Left ventricle myocardium inferior (tissue), 1 donor: ENCODE measurements around the gene INTS2. TPM values are rescaled to one million over a fixed set of nuclear protein-coding genes. Genes with fewer than 3 reads are reported as not detected.

Experiments
- DNase-seq: peaks from one replicate; pipeline ENCODE4 v3.0.0-alpha.2; 2020
- H3K27ac ChIP-seq: fragments of 200-600 bp; replicated peaks from 2 replicates; pipeline ENCODE4 v1.8.0; 2021
- H3K27me3 ChIP-seq: fragments of 200-600 bp; 2 replicates; pipeline ENCODE4 v1.8.0; 2021; ENCODE audit warnings: low read depth
- H3K36me3 ChIP-seq: fragments of 200-600 bp; 2 replicates; pipeline ENCODE4 v1.8.0; 2021
- H3K4me1 ChIP-seq: fragments of 200-600 bp; 2 replicates; pipeline ENCODE4 v1.8.0; 2021
- H3K4me3 ChIP-seq: fragments of 200-600 bp; 2 replicates; pipeline ENCODE4 v1.8.0; 2021; ENCODE audit warnings: mild to moderate bottlenecking, moderate library complexity
- H3K9me3 ChIP-seq: fragments of 200-600 bp; replicated peaks from 2 replicates; pipeline ENCODE4 v1.8.0; 2021
- intact Hi-C: fragments of 100-400 bp; cut with micrococcal nuclease; formaldehyde crosslinking; loops from one replicate; pipeline ENCODE4 v1.11.0; 2022
- total RNA-seq: library from RNA; stranded (reverse); fragmentation: NEBNext Ultra II Directional; extraction: Animal tissue kit (Norgen Biotek cat#: 25700); gene quantifications from one replicate; pipeline ENCODE4 v1.2.1, GENCODE V29; 2021
- TF ChIP-seq, protein P1 (sequence below): fragments of 200-600 bp; IDR thresholded peaks from 2 replicates; pipeline ENCODE4 v1.8.0; 2021; ENCODE audit warnings: antibody characterized with exemption, mild to moderate bottlenecking, borderline replicate concordance
- donor health status: DM: no; HTN: yes; CAD: no; lungs with severe emphysema.

Gene INTS2
- total RNA-seq, 1 donor from 2014 or later: 10.9 TPM

DNA sequence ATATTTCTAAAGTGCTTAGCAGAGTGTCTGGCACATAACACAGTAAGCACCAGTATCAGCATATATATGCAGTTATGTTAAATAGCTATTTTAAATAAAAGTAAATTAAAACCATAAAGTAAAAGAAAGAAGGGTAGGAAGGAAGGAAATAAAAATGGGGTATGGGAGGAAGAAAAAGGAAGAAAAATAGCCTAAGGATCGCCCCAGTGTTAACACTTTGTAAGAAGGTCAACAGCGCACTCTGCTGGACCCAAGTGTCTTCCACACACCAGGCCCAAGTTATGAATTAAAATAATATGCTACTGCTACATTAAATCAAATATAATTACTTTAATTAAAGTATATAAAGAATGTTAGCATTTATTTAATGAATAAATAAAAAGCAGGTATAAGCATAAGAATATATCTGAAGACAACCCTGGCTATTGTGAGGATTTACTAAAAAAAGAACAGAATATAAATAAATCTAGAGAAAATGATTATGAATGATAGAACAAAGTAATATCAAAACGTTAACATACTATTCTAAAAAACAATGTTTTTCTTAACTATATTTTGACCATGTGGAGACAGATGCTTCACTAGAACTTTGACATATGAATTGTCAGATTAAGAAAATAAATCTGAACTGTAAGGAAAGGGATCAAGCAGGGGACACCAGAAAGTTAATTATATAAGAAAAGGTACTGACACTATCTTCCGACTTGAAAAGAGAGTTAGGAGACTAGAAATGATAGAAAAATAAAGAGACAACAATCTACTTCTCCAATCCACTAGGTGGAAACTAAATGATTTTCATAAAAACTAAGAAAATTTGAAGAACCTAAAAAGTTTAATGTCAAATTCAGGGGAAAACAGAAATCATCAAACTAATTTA, 90.4 kb downstream of the INTS2 start:
- intact Hi-C loops: no loop called here
- H3K9me3 ChIP-seq: no peaks in the 10 kb centered on the region
- no peaks in the 10 kb centered on the region for H3K36me3 ChIP-seq
- no peaks in the 10 kb centered on the region for H3K27me3 ChIP-seq
- TF ChIP-seq, protein P1, sequence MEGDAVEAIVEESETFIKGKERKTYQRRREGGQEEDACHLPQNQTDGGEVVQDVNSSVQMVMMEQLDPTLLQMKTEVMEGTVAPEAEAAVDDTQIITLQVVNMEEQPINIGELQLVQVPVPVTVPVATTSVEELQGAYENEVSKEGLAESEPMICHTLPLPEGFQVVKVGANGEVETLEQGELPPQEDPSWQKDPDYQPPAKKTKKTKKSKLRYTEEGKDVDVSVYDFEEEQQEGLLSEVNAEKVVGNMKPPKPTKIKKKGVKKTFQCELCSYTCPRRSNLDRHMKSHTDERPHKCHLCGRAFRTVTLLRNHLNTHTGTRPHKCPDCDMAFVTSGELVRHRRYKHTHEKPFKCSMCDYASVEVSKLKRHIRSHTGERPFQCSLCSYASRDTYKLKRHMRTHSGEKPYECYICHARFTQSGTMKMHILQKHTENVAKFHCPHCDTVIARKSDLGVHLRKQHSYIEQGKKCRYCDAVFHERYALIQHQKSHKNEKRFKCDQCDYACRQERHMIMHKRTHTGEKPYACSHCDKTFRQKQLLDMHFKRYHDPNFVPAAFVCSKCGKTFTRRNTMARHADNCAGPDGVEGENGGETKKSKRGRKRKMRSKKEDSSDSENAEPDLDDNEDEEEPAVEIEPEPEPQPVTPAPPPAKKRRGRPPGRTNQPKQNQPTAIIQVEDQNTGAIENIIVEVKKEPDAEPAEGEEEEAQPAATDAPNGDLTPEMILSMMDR: peak; percentile 67
- DNase-seq: peak; percentile 19
- no peak overlapping the region for H3K27ac ChIP-seq
- H3K4me3 ChIP-seq: no peak overlapping the region
- H3K4me1 ChIP-seq: no peaks in the 10 kb centered on the region

- TF ChIP-seq, protein P1: no peak
- no peak for DNase-seq
- intact Hi-C loops: no loop called here
- H3K9me3 ChIP-seq: no peaks in the 10 kb centered on the region
- no peaks in the 10 kb centered on the region for H3K4me1 ChIP-seq
- no peaks in the 10 kb centered on the region for H3K27me3 ChIP-seq
- H3K4me3 ChIP-seq: no peak overlapping the region
- H3K27ac ChIP-seq: no peak overlapping the region
- no peaks in the 10 kb centered on the region for H3K36me3 ChIP-seq
Observed at GRCh38 chr17:61836266-61837174, 91.3 kb downstream of the INTS2 start.

DNA sequence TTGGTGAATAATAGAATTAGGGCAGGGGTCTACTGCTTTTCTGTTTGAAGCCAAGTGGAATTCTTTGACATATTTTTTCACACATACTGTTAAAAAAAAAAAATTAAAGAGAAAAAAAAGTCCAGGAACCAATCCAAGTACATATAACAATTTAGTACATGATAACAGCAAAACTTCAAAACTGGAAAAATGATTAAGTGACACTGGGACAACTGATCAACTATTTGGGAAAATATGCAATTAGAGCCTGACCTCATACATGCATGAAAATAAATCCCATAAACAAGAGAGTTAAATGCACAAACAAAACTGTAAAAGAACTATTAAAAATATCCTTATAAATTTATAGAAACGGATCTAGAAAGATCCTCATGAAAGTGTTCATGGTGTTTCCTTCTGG, 92.2 kb downstream of the INTS2 start:
- Histone ChIP-seq H3K4me1 (no peaks in the 10 kb centered on the region), H3K4me3 (no peak overlapping the region), H3K36me3 (no peaks in the 10 kb centered on the region), H3K9me3 (no peaks in the 10 kb centered on the region), H3K27me3 (no peaks in the 10 kb centered on the region), H3K27ac (no peak overlapping the region)
- intact Hi-C loops: no loop called here
- TF ChIP-seq, protein P1: no peak
- no peak for DNase-seq

DNA sequence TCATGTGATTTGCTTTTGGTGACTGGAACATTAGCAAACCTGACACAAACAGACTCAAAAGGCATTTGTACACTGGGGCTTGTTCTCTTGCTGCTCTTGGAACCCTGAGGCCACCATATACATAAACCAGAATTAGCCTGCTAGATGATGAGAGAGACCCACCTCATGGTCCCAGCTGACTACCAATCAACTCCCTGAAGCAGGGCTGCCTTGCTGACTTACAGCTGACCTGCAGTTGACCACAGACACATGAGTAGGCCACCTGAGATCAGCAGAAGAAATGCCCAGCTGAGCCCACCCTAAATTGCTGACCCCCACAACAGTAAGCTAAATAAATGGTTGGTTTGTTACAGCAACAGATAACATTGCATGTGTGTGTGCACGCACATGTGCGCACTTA, 93.2 kb downstream of the INTS2 start:
- no peak overlapping the region for H3K4me3 ChIP-seq
- no peaks in the 10 kb centered on the region for H3K36me3 ChIP-seq
- H3K9me3 ChIP-seq: no peaks in the 10 kb centered on the region
- intact Hi-C loops: no loop called here
- H3K27me3 ChIP-seq: no peaks in the 10 kb centered on the region
- no peak for DNase-seq
- H3K4me1 ChIP-seq: no peaks in the 10 kb centered on the region
- H3K27ac ChIP-seq: no peak overlapping the region
- TF ChIP-seq, protein P1: no peak

DNA sequence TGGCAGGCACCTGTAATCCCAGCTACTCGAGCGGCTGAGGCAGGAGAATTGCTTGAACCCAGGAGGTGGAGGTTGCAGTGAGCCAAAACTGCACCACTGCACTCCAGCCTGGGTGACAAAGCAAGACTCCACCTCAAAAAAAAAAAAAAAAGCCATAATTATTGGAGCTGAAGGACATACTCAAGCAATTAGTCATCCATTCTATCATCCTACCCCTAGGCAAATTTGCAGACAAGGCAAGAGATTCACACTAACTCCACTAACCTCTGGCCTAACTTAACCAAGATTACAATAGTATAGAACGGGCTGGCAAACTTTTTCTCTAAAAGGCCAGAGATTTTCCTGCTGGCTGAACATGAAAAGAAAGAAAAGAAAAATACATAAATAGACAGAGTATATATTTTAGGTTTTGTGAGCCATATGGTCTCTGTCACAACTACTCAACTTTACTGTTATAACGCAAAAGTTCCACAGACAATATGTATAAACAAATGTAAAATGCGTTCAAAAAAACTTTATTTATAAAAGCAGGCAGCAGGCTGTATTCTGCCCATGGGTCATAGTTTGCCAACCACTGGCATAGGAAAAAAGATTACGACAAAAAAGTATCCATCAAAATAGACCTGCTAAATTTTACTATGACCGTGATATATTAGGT, 94.1 kb downstream of the INTS2 start:
- no peak overlapping the region for H3K27ac ChIP-seq
- intact Hi-C loops: no loop called here
- H3K4me3 ChIP-seq: no peak overlapping the region
- DNase-seq: no peak
- H3K27me3 ChIP-seq: no peaks in the 10 kb centered on the region
- no peaks in the 10 kb centered on the region for H3K36me3 ChIP-seq
- H3K9me3 ChIP-seq: no peaks in the 10 kb centered on the region
- TF ChIP-seq, protein P1: no peak
- no peaks in the 10 kb centered on the region for H3K4me1 ChIP-seq
